HUDEP-2 (cell line): ENCODE measurements around the gene NPPB.

ENCODE experiments used
- DNase-seq, 76 experiments: peaks; one replicate each; lab custom pipeline; 2025; ENCODE audit not compliant: unreplicated experiment in 76 of 76; lab: John Stamatoyannopoulos, UW

The NPPB gene

GRCh38 chr1:11858968-11859871 is 475 bp upstream of the NPPB start:
- peak in 59 of 76 experiments; percentile 7 to 76 (median 47) for DNase-seq

- no peak for DNase-seq
Observed at GRCh38 chr1:11858158-11858557, 587 bp downstream of the NPPB start.

DNA sequence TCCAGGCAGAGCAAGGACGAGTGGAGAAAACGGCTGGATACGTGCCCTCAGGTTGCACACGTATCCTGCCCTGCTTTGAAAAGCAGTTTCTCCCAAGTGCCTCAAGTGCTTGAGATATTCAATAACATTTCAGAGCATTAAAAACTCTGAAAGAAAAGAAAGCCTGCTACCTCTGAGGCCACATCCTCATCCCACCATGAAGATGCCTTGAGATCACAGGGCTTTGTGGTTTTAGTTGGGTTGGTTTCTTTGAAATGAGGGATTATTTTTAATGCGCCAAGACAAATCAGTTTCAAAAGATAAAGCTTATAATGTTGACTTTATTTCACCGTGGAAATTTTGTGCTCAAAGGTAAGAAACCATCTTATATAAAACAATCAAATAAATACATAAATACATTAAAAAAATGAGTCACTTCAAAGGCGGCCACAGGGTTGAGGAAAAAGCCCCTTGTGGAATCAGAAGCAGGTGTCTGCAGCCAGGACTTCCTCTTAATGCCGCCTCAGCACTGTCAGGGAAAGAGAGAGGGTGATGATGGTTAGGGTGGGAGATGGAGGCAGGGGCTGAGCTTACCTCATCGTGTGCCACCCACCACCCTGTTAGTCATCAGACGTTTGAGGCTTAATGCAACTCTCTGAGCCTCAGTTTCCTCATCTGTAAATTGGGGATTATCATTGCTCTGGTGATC is 1.4 kb downstream of the NPPB start:
- no peak for DNase-seq

DNA sequence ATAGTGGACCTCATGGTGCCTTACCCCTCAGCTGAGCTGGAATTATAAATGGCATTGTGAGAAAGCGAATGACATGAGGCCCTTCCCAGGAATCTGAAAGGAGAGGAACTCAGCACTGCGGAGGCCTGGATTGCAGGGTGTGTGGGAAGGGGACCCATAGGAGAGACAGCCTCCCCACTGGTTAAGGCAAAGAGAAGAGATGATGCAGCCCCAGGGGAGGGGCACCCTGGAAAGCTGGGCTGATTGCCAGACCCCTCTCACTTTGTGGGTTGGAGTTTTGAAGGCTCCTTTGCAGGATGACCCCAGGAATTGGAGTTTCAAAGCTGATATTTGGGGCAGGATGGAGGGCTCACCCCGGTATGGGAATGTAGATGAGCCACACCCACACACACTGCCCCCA is 2.0 kb downstream of the NPPB start:
- DNase-seq = no peak

- DNase-seq = no peak
Observed at GRCh38 chr1:11855430-11855829, 3.3 kb downstream of the NPPB start.

- DNase-seq = no peak
Observed at GRCh38 chr1:11854519-11854918, 4.2 kb downstream of the NPPB start.

DNA sequence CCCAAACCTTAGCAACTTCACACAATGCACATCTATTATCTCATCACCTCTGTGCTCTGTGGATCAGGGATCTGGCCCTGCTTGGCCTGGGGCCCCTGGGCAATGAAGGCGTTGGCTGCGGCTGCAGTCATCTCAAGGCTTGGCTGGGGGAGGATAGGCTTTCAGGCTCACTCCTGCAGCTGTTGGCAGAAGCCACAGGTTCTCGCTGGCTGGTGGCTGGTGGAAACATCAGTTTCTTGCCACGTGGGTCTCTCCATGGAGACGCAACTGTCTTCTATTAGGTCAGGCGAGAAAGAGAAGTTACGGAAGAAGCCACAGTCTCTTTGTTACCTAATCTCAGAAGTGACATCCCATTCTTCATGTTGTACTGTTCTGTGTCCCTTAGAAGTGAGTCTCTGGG is 7.6 kb downstream of the NPPB start:
- peak in 68 of 76 experiments; percentile 3 to 91 (median 58) for DNase-seq

- DNase-seq = no peak
Observed at GRCh38 chr1:11850156-11850555, 8.6 kb downstream of the NPPB start.

DNA sequence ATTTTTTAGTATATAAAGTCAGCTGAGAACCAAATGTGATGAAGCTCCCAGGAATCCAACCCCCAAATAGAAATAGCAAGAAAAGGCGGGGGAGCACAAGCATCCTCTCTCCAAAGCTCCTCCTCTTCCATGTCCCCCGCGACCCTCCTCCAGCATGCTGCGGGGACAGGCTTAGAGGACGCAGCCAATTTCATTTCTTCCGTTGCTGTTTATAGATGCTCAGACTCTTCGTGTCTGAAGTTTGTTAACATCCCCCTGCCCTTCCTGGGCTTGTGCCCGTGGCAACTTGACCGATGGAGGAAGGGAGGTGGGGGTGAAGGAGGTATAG is 10.4 kb downstream of the NPPB start:
- no peak for DNase-seq

DNA sequence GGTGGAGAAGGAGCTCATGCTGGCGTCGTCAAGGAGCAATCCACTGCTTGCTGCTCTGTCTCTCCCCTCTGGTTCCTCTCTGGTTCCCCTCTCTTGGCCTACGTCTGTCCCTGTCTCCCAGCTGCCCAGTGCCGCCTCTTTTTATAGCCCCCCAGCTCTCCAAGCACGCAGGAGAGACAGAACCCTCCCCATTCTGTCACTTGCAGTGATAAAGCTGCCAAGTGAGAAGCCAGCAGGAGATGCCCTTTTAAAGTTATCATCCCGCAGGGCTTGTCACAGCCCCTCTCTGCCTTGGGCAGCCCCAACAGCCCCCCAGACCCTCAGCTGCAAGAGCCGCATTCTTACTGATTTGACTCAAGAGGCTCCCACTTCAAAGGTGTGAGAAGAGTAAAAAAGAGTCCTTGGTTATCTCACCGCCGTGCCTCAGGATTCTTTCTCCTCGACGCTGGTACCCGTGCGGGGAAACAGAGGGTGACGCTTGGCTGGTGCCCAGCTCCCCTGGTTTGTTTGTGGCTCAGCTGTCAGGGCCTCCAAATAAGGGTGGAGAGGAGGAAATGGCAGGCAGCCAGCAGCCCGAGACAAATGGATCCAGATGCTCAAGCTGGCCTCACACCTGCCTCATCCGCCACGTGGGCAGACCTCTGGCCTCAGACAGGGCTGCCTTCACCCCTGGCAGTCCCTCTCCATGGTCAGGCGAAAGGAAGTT is 10.9 kb downstream of the NPPB start, which contains the start of gene NPPA:
NPPA (minus strand) TSS at position 117 of the 706 bp plus-strand sequence; CDS start at position 18, 99 bp downstream.
- DNase-seq = peak in 1 of 76 experiments; percentile 4

DNA sequence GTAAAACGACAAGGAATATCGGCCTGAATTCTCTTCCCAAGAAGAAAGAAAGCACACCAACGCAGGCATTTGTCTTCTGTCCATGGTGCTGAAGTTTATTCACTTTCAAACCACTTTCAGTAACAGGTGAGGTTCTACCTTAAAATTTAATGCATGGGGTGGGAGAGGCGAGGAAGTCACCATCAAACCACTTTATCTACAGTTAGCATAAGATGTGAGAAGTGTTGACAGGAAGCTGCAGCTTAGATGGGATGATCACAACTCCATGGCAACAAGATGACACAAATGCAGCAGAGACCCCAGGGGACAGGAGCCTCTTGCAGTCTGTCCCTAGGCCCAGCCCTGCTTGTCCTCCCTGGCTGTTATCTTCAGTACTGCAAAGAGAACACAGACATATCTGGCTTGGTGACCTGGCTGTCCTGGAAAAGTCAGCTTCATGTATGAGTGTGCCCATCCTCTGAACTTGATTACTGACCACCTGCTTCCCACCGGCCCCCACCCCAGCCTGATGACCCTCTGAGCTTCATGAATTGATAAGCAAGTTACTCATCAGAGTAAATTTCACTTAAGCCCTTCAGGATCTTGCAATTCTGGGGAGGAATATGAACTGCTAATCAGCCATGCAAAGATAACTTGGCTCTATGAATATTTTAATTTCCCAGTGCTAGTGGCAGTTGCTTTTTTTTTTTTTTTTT is 13.0 kb downstream of the NPPB start:
- DNase-seq = peak in 7 of 76 experiments; percentile 4 to 23 (median 15)

DNA sequence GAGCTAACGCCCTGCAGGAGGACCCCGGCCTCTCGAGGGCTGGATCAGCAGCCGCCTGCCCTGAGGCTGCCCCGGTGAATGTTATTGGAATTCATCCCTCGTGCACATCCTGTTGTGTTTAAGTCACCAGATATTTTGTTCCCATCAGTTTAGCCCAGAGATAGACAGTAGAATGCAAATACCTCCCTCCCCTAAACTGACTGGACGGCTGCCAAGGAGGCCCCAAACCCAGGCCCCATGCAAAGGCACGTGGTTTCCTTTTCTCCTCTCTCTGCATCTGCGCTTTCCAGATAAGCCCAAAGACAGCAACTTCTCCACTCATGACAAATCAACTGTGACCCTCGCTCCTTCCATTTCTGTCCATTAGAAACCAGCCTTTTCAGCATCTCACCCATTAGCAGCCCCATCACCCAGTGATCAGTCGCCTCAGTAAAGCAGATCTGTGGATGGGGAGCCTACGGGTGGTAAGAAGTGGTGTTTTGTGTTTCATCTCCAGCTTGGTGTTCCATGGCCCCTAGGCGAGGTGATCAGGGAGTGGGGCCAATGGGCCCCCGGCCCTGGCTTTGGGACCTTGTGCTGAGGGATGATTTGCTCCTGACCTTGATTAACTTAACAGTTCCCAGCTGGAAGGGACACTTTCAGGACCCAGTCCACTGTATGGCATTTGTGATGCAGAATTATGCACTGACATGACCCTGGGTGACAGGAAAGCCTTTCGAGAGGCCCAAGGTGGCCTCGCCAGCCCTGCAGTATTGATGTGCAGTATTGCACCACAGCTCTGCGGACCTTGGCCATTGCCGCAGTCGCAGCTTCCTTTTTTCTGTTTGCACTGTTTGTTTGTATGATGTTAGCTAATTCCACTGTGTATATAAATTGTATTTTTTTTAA is 16.3 kb downstream of the NPPB start:
- peak in 75 of 76 experiments; percentile 51 to 98 (median 93) for DNase-seq

DNA sequence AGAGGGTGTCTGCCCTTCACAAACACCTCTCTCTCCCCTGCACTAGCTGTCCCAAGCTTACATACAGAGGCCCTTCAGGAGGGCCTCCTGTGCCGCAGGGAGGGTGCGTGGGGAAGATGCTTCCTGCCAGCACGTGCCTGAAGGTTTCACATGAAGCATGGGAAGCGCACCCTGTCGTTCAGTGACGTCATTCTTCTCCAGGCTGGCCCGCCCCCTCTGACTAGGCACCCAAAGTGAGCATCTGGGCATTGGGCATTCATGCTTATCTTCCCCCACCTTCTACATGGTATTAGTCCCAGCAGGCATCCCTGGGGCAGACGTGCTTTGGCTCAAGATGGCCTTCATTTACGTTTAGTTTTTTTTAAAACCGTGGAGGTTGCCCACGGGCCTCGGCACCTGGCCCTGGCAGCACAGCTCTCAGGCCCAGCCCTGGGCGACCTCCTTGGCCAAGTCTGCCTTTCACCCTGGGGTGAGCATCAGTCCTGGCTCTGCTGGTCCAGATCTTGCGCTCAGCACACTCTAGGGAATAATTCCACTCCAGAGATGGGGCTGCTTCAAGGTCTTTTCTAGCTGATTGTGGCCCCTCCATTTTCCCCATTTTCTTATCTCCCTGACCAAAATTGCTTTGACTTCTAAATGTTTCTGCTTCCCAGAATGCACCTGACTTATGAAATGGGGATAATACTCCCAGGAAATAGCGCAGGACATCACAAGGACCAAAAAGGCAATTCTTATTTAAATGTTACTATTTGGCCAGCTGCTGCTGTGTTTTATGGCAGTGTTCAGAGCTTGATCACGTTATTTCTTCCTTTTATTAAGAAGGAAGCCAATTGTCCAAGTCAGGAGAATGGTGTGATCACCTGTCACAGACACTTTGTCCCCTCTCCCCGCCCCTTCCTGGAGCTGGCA is 17.2 kb downstream of the NPPB start:
- DNase-seq = peak in 65 of 76 experiments; percentile 3 to 78 (median 46)

DNA sequence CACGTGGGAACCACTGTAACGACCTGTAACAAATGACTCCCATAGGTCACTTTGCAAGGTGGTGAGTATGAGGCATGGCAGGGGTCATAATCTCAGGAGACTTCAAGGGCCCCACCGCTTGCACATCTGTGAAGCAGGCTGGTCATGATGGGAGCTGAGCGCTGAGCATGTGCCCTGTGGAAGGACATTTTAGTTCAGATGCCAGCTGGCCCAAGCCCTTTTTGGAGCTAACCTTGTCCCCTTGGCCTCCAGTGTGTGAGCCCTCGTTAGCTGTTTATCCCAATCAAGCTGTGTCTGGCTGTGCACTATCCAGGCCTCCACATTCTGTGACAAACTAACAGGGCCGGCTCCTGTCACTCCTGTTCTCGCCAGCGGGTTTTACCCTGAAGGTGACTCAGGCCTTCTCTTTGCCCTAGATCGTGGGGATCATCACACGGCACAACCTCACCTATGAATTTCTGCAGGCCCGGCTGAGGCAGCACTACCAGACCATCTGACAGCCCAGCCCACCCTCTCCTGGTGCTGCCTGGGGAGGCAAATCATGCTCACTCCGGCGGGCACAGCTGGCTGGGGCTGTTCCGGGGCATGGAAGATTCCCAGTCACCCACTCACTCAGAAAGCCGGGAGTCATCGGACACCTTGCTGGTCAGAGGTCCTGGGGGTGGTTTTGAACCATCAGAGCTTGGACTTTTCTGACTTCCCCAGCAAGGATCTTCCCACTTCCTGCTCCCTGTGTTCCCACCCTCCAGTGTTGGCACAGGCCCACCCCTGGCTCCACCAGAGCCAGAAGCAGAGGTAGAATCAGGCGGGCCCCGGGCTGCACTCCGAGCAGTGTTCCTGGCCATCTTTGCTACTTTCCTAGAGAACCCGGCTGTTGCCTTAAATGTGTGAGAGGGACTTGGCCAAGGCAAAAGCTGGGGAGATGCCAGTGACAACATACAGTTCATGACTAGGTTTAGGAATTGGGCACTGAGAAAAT is 18.7 kb downstream of the NPPB start:
- no peak for DNase-seq

DNA sequence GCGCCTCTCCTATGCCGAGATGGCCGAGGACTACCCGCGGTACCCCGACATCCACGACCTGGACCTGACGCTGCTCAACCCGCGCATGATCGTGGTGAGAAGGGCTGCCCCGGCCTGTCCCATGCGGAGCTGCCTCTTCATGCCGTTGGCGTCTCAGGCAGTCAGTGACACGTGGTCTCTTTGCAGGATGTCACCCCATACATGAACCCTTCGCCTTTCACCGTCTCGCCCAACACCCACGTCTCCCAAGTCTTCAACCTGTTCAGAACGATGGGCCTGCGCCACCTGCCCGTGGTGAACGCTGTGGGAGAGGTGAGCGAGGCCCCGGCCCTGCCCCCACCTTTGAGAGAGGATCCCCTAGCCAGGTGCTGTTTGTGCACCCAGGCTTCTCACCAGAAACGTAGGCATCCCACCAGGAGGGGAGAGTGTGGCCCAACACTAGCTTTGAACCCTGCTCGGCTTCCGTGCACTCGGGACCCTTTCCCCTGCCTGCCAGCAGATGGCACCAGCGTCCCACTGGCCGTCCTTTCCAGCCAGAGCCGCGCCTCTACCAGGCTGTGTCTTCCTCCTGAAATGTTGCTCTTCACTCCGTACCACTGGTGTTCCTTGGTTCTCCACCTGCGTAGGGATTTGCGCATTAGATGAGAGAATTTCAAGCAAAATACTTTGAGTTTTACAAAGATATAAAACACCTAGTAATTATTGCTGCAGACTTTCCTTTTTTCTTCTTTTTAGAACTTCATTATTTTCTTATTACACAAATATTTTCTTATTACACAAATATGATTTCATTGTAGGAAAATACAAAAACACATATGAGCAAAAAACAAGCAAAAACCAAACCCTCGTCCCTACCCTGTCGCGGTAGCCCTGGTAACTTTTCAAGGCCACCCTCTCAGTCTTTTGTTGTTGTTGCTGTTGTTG is 20.1 kb downstream of the NPPB start:
- DNase-seq = peak in 61 of 76 experiments; percentile 10 to 77 (median 54)

DNA sequence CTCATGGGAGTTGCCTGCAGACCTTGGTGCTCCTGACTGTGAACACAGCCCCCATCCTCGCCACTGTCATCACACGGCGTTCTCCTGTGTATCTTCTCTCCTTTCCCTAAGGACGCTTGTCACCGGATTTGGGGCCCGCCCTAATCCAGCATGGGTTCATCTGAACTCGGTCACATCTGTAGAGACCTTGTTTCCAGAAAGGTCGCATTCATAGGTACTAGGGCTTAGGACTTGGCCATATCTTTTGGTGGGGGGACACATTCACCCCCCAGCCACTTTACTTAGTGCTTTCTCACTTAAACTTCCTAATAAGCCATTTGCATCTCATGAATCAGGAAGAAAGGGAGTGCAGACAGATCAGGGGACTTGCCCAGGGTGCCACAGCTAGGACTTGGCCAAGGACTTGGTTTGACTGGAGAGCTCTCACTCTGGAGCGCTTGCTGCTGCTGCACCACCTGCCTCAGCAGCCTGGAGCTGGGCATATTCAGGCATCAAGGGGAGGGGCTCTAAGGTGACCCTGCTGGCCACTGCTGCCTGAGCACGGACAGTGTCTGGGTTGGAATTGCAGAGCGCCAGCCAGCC is 20.9 kb downstream of the NPPB start:
- DNase-seq = no peak
